Measurements from ENCODE around the gene TOMT. TPM values are rescaled to one million over a fixed set of nuclear protein-coding genes. Genes with fewer than 3 reads are reported as not detected.

The TOMT gene
- polyA plus RNA-seq, 1 donor from 2014 or later: 0.76 TPM

GRCh38 chr11:72069200-72069599 lies 36.5 kb upstream of the TOMT start:
- Histone ChIP-seq H3K79me2 (replicated peaks; ENCODE audit: insufficient read depth, low read length) (peaks cover 25% of the 10 kb centered on the region), H2AFZ (ENCODE audit: low read depth, low read length) (no peak overlapping the region), H3K9ac (ENCODE audit: low read length) (no peak overlapping the region), H3K4me3 (ENCODE audit: low read length) (no peak overlapping the region), H3K9me3 (ENCODE audit: low read length) (no peaks in the 10 kb centered on the region), H3K27me3 (ENCODE audit: insufficient read depth, low read depth, low read length) (no peaks in the 10 kb centered on the region), H3K4me2 (ENCODE audit: low read length) (no peak overlapping the region), H3F3A (ENCODE audit: insufficient read depth, low read length, poor library complexity, severe bottlenecking) (no peaks in the 10 kb centered on the region), H3K36me3 (ENCODE audit: insufficient read depth, low read length) (no peaks in the 10 kb centered on the region), H3K9me2 (ENCODE audit: insufficient read depth, low read length) (no peaks in the 10 kb centered on the region), H3K27ac (ENCODE audit: low read length) (no peak overlapping the region), H4K20me1 (ENCODE audit: insufficient read depth) (no peaks in the 10 kb centered on the region)
- TF ChIP-seq EP300 (conservative IDR thresholded peaks at IDR 0.05; ENCODE audit: poor library complexity, severe bottlenecking) (no peak), REST (IDR thresholded peaks at IDR 0.05; ENCODE audit: borderline replicate concordance) (no peak), TAF1 (IDR thresholded peaks at IDR 0.05; ENCODE audit: low read depth) (no peak), CTCF (IDR thresholded peaks at IDR 0.05; ENCODE audit: poor library complexity, severe bottlenecking) (no peak), EZH2 (IDR thresholded peaks at IDR 0.05; ENCODE audit: borderline replicate concordance, insufficient read depth, low read length, poor library complexity, severe bottlenecking) (no peak), MXI1 (conservative IDR thresholded peaks at IDR 0.05; ENCODE audit: poor library complexity, severe bottlenecking) (no peak), POLR2AphosphoS5 (IDR thresholded peaks at IDR 0.05) (no peak), RAD21 (conservative IDR thresholded peaks at IDR 0.05) (no peak), SMC3 (conservative IDR thresholded peaks at IDR 0.05; ENCODE audit: poor library complexity) (no peak)

- no peaks in the 10 kb centered on the region for H3K9me2 ChIP-seq (ENCODE audit: insufficient read depth, low read length)
- H3K36me3 ChIP-seq (ENCODE audit: insufficient read depth, low read length): no peaks in the 10 kb centered on the region
- TF ChIP-seq EP300 (conservative IDR thresholded peaks at IDR 0.05; ENCODE audit: poor library complexity, severe bottlenecking) (no peak), RAD21 (conservative IDR thresholded peaks at IDR 0.05) (no peak), CTCF (IDR thresholded peaks at IDR 0.05; ENCODE audit: poor library complexity, severe bottlenecking) (no peak), POLR2AphosphoS5 (IDR thresholded peaks at IDR 0.05) (no peak), SMC3 (conservative IDR thresholded peaks at IDR 0.05; ENCODE audit: poor library complexity) (no peak), REST (IDR thresholded peaks at IDR 0.05; ENCODE audit: borderline replicate concordance) (no peak), TAF1 (IDR thresholded peaks at IDR 0.05; ENCODE audit: low read depth) (no peak), EZH2 (IDR thresholded peaks at IDR 0.05; ENCODE audit: borderline replicate concordance, insufficient read depth, low read length, poor library complexity, severe bottlenecking) (no peak), MXI1 (conservative IDR thresholded peaks at IDR 0.05; ENCODE audit: poor library complexity, severe bottlenecking) (no peak)
- H3K4me2 ChIP-seq (ENCODE audit: low read length): no peak overlapping the region
- H2AFZ ChIP-seq (ENCODE audit: low read depth, low read length): no peak overlapping the region
- no peak overlapping the region for H3K27ac ChIP-seq (ENCODE audit: low read length)
- no peaks in the 10 kb centered on the region for H3K9me3 ChIP-seq (ENCODE audit: low read length)
- H3K79me2 ChIP-seq (replicated peaks; ENCODE audit: insufficient read depth, low read length): peaks cover 28% of the 10 kb centered on the region
- no peaks in the 10 kb centered on the region for H3F3A ChIP-seq (ENCODE audit: insufficient read depth, low read length, poor library complexity, severe bottlenecking)
- no peaks in the 10 kb centered on the region for H4K20me1 ChIP-seq (ENCODE audit: insufficient read depth)
- H3K9ac ChIP-seq (ENCODE audit: low read length): no peak overlapping the region
- H3K4me3 ChIP-seq (ENCODE audit: low read length): no peak overlapping the region
- H3K27me3 ChIP-seq (ENCODE audit: insufficient read depth, low read depth, low read length): no peaks in the 10 kb centered on the region
These were observed 35.9 kb upstream of the TOMT start for GRCh38 chr11:72069787-72070251.

Data from neural cell (in vitro differentiated cells).